Memory B cell (primary cell): ENCODE results near the gene MLLT3.

Experiments
- ATAC-seq: fragments of 150-1000 bp; cut with Tn5 transposase; 2 replicates; pipeline ENCODE4 v1.10.0; 2021; ENCODE audit warnings: low read depth, mild to moderate bottlenecking, moderate library complexity
- DNase-seq, 2 donors: peaks; one replicate each; pipeline ENCODE4 v3.0.0; 2022; ENCODE audit warnings: low spot score in 2 of 2
- H3K27ac Mint-ChIP-seq: one replicate; pipeline ENCODE4 v1.8.0; 2022; ENCODE audit warnings: mild to moderate bottlenecking, moderate library complexity, mixed read lengths
- H3K27me3 Mint-ChIP-seq: one replicate; pipeline ENCODE4 v1.8.0; 2022; ENCODE audit warnings: mixed read lengths
- H3K36me3 Mint-ChIP-seq: one replicate; pipeline ENCODE4 v1.8.0; 2022; ENCODE audit warnings: mild to moderate bottlenecking, mixed read lengths
- H3K4me1 Mint-ChIP-seq: one replicate; pipeline ENCODE4 v1.8.0; 2022; ENCODE audit warnings: mixed read lengths
- H3K4me3 Mint-ChIP-seq: one replicate; pipeline ENCODE4 v1.8.0; 2022; ENCODE audit warnings: mild to moderate bottlenecking, moderate library complexity, mixed read lengths
- H3K9me3 Mint-ChIP-seq: one replicate; pipeline ENCODE4 v1.8.0; 2022; ENCODE audit warnings: mixed read lengths

The MLLT3 gene

DNA sequence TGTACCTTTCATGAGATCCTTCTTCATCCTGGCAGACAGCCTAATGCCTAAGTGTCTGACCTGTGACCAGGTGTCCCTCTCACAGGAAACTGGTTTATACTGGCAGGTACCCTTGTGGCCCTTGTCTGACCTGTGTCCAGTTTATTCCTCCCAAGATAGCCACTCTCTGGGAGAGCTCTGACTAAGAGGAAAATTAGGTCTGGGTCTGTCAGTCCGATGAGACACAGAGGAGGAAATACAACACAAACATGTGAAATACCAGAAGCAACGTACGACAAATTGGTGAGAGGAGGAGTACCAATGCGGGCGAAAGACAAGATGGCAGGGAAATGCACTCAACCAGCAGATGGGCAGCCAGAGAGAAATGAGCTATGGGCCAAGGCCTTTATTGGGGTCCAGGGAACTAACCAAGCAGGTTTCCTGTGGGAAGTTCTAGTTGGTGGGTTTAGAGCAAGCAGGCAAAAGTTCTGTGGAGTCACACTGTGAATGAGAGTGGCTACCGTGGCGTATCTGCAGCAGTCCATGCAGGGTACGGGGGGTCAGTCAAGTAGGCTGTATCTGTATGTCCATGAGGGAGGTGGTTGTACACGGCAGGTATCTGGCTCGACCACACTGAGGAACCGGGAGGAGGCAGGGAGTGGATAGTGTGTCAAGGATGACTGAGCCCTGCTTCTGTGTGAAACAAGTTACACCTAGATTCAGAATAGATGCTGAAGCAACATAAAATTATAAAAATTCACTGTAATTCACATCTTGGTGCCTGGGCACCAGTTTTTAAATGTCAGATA, 109.0 kb downstream of the MLLT3 start:
- H3K27ac Mint-ChIP-seq = no peak overlapping the region

DNA sequence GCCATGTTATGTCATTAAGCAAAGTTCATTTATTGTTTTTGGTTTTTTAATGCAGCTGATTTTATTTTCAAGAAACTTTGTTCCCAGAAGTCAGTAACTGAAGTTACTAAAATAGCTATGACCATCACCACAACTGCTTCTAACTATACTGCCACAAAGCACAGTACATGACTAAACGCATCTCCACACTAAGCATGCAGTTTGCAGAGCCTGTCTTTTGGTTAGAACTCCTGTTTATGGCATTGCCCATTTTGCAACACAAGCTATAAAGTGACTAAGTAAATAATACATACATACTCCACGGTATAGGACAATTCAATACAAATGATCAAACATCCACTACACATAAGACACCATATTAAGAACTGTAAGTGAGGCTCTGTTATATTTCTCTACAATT, 109.7 kb downstream of the MLLT3 start:
- DNase-seq (no peak), ATAC-seq (no peak)
- no peak overlapping the region for H3K27ac Mint-ChIP-seq
- no peaks in the 10 kb centered on the region for H3K27me3 Mint-ChIP-seq
- peaks cover 4% of the 10 kb centered on the region for H3K4me1 Mint-ChIP-seq
- peaks cover 2% of the 10 kb centered on the region for H3K9me3 Mint-ChIP-seq
- no peak overlapping the region for H3K4me3 Mint-ChIP-seq
- H3K36me3 Mint-ChIP-seq = no peaks in the 10 kb centered on the region

More for the DNA sequence above, 109.0 kb downstream of the MLLT3 start:
- Mint-ChIP-seq H3K9me3 (peaks cover 2% of the 10 kb centered on the region), H3K4me3 (no peak overlapping the region), H3K27me3 (no peaks in the 10 kb centered on the region), H3K4me1 (peaks cover under 1% of the 10 kb centered on the region), H3K36me3 (no peaks in the 10 kb centered on the region)
- ATAC-seq (no peak), DNase-seq (no peak)

DNA sequence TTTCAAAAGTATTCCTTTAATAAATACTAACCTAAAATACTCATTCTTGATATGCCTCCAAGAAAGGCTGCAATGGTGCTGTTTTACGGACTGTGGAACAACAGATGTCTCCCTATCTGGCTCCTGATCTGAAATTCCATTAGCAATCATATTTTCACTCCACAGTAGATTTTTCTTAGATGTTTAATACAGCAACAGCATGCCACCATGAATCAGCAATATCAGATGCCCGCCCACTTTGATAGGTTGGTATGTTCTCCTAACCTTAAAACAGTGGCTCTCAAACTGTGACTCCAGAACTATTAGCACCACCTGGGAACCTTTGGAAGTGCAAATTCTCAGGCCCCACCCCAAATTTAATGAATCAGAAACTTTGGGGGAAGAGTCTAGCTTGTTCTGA, 110.2 kb downstream of the MLLT3 start:
- H3K4me3 Mint-ChIP-seq = no peak overlapping the region
- H3K36me3 Mint-ChIP-seq = no peaks in the 10 kb centered on the region
- ATAC-seq = no peak
- H3K27ac Mint-ChIP-seq = no peak overlapping the region
- H3K27me3 Mint-ChIP-seq = no peaks in the 10 kb centered on the region
- peaks cover 4% of the 10 kb centered on the region for H3K4me1 Mint-ChIP-seq
- DNase-seq = no peak
- H3K9me3 Mint-ChIP-seq = peaks cover 2% of the 10 kb centered on the region

DNA sequence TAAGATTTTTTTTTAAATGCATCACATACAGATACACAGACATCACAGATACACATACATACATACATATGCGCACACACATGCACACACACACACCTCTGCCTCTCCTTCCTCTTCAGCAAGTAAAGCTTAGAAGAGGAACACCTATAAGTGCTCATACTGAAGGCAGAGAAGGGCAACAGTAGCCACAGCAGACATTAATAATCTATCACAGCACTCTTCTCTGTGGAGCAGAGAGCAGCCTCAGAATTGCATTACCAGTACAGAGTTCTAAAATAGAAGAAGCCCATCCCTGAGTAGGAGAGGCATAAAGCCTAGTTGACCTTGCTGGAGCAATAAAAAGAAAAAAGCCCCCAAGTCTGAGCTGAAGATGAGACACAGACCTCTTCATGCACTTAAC, 110.6 kb downstream of the MLLT3 start:
- ATAC-seq = no peak
- H3K4me3 Mint-ChIP-seq = no peak overlapping the region
- H3K27ac Mint-ChIP-seq = no peak overlapping the region
- H3K9me3 Mint-ChIP-seq = peaks cover 2% of the 10 kb centered on the region
- DNase-seq = no peak
- peaks cover 4% of the 10 kb centered on the region for H3K4me1 Mint-ChIP-seq
- H3K27me3 Mint-ChIP-seq = no peaks in the 10 kb centered on the region
- H3K36me3 Mint-ChIP-seq = no peaks in the 10 kb centered on the region

DNA sequence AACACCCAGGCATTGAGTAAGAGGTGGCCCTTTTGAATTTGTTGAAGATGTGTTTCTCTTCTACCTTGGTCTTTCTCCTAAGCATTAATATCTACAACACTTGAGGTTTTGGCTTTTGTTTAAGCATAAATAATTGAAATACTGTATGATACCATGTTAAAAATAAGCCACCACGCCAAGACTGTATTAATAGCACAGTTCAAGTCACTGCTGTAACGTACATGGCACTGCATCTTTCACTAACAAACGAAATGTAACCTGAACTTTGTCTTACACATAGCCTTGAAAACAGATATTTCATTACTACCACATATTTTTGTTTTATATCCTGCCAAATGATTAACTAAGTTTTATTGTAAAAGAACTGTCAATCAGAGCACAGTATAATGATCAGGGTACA, 112.8 kb downstream of the MLLT3 start:
- no peaks in the 10 kb centered on the region for H3K36me3 Mint-ChIP-seq
- ATAC-seq = no peak
- H3K27me3 Mint-ChIP-seq = no peaks in the 10 kb centered on the region
- DNase-seq = no peak
- peaks cover 2% of the 10 kb centered on the region for H3K9me3 Mint-ChIP-seq
- no peak overlapping the region for H3K4me3 Mint-ChIP-seq
- H3K4me1 Mint-ChIP-seq = peaks cover 4% of the 10 kb centered on the region
- no peak overlapping the region for H3K27ac Mint-ChIP-seq

DNA sequence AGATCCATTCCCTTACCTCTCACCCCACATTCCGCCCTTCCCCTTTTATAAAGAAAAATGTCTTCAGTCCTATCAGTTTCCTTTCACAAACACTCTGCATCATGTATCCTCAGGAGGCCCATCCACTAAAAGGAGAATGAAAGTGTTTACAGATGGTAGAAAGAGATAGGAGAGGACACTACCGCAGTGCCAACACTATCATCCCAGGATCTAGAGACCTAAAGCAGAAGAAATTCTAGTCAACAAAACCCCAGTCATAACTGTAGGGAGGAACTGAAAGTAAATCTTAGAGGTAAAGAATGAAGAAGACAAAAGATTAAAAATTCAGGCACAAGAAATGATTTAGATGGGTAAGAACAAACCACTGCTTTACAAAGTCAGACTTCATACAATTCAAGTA, 114.1 kb downstream of the MLLT3 start:
- H3K4me3 Mint-ChIP-seq = no peak overlapping the region
- H3K27ac Mint-ChIP-seq = no peak overlapping the region
- no peaks in the 10 kb centered on the region for H3K36me3 Mint-ChIP-seq
- H3K4me1 Mint-ChIP-seq = peaks cover 4% of the 10 kb centered on the region
- no peak for DNase-seq
- no peaks in the 10 kb centered on the region for H3K27me3 Mint-ChIP-seq
- peak; percentile 45 for ATAC-seq
- peaks cover 2% of the 10 kb centered on the region for H3K9me3 Mint-ChIP-seq

DNA sequence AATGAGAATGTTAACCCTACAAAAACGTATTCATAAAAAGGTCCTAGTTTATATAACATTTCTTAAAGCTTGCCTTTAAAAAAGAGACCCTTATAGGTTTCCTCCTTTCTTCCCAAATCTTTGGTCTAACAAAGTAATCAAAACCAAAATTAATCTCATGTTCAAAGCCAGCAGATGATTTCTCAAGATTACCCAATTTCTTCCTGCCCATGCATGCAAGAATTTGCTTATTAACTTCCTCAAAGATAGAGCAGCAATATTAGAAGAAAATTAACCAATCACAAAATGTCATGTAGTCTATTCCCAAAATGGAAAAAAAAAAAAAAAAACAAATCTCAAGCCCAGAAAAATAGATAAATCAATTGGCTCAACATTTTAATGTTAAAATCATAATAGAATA, 114.9 kb downstream of the MLLT3 start:
- H3K4me3 Mint-ChIP-seq = no peak overlapping the region
- H3K9me3 Mint-ChIP-seq = peaks cover 2% of the 10 kb centered on the region
- DNase-seq (no peak), ATAC-seq (no peak)
- H3K36me3 Mint-ChIP-seq = no peaks in the 10 kb centered on the region
- no peaks in the 10 kb centered on the region for H3K27me3 Mint-ChIP-seq
- no peak overlapping the region for H3K27ac Mint-ChIP-seq
- H3K4me1 Mint-ChIP-seq = peaks cover 4% of the 10 kb centered on the region

DNA sequence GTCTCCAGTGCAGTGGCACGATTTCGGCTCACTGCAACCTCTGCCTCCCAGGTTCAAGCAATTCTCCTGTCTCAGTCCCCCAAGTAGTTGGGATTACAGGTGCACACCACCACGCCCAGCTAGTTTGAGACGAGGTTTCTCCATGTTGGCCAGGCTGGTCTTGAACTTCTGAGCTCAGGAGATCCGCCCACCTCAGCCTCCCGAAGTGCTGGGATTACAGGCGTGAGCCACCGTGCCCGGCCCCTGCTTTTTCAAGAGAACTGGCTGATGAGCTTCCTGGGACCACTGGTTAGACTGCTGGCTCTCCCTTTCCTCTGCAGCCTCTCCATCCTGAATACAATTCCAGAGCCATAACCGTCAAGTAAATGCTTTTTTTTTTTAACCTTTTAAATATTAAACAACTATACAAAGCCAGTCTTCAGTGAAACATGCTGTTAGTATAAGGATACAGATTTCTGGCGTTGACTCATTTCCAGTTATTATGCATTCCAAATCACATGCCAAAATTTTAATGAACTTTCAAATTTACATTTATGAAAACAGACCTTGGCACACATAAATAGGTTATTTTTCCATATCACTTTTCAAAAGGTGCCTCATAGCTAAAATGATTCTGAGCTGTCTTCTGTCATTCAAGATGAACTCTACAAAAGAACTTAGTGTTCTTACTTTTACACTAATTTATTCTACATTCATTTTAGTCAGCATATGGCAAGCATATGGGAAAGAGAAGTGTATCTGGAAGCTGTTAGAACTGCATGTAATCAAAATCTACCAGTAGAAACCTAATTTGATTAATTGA, 116.0 kb downstream of the MLLT3 start:
- Mint-ChIP-seq H3K9me3 (peaks cover 2% of the 10 kb centered on the region), H3K36me3 (no peaks in the 10 kb centered on the region), H3K27me3 (no peaks in the 10 kb centered on the region), H3K27ac (no peak overlapping the region), H3K4me1 (peaks cover 4% of the 10 kb centered on the region), H3K4me3 (no peak overlapping the region)
- no peak for DNase-seq
- no peak for ATAC-seq

DNA sequence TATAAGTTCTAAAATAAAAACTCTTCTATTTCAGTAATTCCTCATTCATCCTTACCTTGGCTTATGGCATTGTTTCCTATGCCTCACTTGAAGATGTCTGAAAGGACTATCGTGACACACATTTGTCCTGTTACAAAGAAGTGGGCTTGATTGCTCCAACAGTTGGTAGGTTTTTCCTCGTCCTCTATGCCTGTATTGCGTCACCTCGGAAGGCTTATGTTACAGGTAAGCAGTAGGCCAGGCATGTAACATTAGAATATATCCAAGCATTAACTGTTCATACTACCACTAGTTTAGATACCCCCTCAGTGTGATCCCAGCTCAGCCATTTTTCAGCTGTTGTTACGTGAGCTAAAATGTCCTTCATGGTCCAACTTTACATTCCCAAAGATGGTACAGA, 116.7 kb downstream of the MLLT3 start:
- no peak overlapping the region for H3K4me3 Mint-ChIP-seq
- peaks cover 4% of the 10 kb centered on the region for H3K4me1 Mint-ChIP-seq
- DNase-seq = no peak

DNA sequence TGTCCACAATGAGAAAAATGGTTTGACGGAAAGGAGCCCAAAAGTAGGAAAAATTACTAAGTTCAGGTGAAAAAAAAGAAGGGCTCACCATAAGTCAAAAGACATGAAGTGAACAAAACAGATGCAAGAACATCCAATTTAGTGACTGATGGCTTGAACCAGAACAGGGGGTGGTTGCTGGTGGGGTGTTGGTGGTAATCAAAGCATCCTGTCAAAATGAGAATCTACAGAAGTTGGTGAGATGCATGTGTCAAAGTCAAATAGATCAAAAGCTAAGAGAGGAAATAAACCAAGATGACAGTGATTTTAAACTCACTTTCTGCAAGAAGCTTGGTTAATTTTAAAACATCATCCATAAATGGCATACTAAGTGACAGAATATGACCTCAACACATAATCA, 117.4 kb downstream of the MLLT3 start:
- Mint-ChIP-seq H3K4me3 (no peak overlapping the region), H3K27me3 (no peaks in the 10 kb centered on the region), H3K4me1 (peaks cover 4% of the 10 kb centered on the region)

More for the DNA sequence above, 116.7 kb downstream of the MLLT3 start:
- Mint-ChIP-seq H3K9me3 (peaks cover 2% of the 10 kb centered on the region), H3K27me3 (no peaks in the 10 kb centered on the region), H3K36me3 (no peaks in the 10 kb centered on the region), H3K27ac (no peak overlapping the region)
- ATAC-seq = no peak

DNA sequence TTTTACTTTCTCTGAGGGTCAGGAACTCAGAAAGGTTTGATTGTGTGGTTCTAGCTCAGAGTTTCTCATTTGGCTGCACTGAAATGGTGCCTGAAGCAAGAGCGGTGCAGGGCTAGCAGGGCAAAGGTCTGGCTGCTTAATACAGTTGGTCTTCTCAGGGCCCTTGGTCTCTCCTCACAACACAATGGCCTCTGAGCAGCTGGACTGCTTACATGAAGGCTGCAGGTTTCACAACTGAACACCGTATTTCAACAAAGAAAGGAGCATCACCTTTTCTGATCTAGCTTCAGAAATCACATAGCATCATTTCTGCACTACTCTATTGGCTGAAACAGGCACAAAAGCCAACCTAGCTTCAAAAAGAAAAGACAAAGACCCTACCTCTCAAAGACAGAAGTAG, 122.2 kb downstream of the MLLT3 start:
- Mint-ChIP-seq H3K9me3 (peaks cover 2% of the 10 kb centered on the region), H3K27ac (no peak overlapping the region), H3K27me3 (no peaks in the 10 kb centered on the region), H3K4me1 (no peaks in the 10 kb centered on the region), H3K4me3 (no peak overlapping the region), H3K36me3 (peaks cover 2% of the 10 kb centered on the region)
- no peak for DNase-seq
- ATAC-seq = no peak

More for the DNA sequence above, 117.4 kb downstream of the MLLT3 start:
- Mint-ChIP-seq H3K36me3 (no peaks in the 10 kb centered on the region), H3K9me3 (peaks cover under 1% of the 10 kb centered on the region), H3K27ac (no peak overlapping the region)
- no peak for DNase-seq
- ATAC-seq = no peak

DNA sequence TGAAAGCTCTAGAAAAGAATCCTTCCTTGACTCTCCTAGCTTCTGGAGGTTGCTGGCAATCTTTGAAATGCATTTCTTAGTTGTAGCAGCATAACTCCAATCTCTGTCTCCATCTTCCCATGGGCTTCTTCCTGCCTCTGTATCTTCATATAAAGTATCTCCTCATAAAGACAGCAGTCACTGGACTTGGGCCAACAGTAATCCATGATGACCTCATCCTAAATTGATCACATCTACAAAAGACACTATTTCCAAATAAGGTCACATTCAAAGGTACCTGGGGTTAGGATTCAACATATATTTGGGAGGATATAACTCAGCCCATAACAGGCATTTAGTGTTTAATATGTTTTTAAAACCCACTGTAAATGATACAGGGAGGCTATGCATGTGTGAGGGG, 123.3 kb downstream of the MLLT3 start:
- peaks cover 2% of the 10 kb centered on the region for H3K9me3 Mint-ChIP-seq
- H3K4me1 Mint-ChIP-seq = no peaks in the 10 kb centered on the region
- no peak overlapping the region for H3K4me3 Mint-ChIP-seq
- H3K27ac Mint-ChIP-seq = no peak overlapping the region
- peaks cover 2% of the 10 kb centered on the region for H3K36me3 Mint-ChIP-seq
- ATAC-seq (no peak), DNase-seq (no peak)
- no peaks in the 10 kb centered on the region for H3K27me3 Mint-ChIP-seq

DNA sequence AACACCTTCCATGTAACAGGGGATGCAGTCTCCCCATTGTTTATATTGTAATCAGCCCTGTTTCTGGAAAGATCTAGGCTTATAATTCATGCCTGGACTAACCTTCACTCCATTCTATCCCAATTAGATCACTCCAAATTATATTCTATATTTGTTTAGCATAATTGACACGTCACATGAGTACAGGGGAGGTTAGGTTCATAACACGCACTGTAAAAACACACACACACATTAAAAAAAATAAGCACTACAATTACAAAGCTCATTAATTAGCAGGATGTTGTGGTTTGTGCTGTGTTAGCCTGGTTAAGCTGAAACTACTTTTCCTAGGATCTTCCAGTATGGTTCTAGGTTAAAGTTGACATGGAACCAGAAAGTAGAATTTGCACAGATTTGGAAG, 126.0 kb downstream of the MLLT3 start:
- no peak for DNase-seq
- ATAC-seq = no peak
- Mint-ChIP-seq H3K27me3 (peaks cover 2% of the 10 kb centered on the region), H3K4me3 (no peak overlapping the region), H3K9me3 (peaks cover 2% of the 10 kb centered on the region), H3K36me3 (peaks cover 2% of the 10 kb centered on the region), H3K4me1 (no peaks in the 10 kb centered on the region), H3K27ac (no peak overlapping the region)

DNA sequence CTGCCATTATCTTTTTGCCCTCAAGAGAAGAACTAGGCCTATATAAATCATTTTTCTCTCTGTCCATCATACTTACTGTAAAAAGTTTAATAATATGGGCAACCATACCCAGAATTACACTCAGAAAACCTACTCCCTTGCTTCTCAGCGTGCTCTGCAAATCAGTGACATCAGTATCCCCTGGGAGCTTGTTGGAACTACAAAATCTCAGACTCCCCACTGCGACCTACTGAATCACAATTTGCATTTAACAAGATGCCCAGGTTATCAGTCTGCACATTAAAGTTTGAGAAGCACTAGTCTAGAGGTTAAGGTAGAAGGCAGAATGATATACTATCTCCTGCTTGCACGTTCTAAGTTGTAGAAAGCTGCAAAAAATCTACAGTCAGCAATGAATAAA, 127.2 kb downstream of the MLLT3 start:
- ATAC-seq (no peak), DNase-seq (no peak)
- Mint-ChIP-seq H3K27me3 (peaks cover 2% of the 10 kb centered on the region), H3K9me3 (peaks cover 2% of the 10 kb centered on the region), H3K36me3 (peaks cover 2% of the 10 kb centered on the region), H3K4me1 (peaks cover 2% of the 10 kb centered on the region), H3K4me3 (no peak overlapping the region), H3K27ac (no peak overlapping the region)
